CD4-positive, alpha-beta memory T cell (primary cell): ENCODE measurements around the gene MRGPRF. TPM values are rescaled to one million over a fixed set of nuclear protein-coding genes. Genes with fewer than 3 reads are reported as not detected.

Experiments
- CTCF ChIA-PET: fragments of 350-600 bp; sonication (Branson Sonifier 250); formaldehyde crosslinking; loops from one replicate; lab custom pipeline; 2021; ENCODE audit warnings: inconsistent platforms; ENCODE audit not compliant: partially characterized antibody; lab: Charles Lee
- POLR2A ChIA-PET: fragments of 350-600 bp; sonication (Branson Sonifier 250); formaldehyde crosslinking; loops from one replicate; lab custom pipeline; 2021; ENCODE audit not compliant: partially characterized antibody; lab: Charles Lee
- DNase-seq, 5 donors: peaks; one replicate each; pipeline versions ENCODE4 v3.0.0 to v3.0.0-alpha.2; 2020 to 2022; ENCODE audit warnings: mixed read lengths in 1 of 5
- H3K27ac ChIP-seq: one replicate; pipeline ENCODE4 v1.7.0; 2013; ENCODE audit warnings: low read depth, low read length
- H3K27me3 ChIP-seq: 2 replicates; pipeline ENCODE4 v1.7.0; 2013; ENCODE audit warnings: mild to moderate bottlenecking, low read length, moderate library complexity; ENCODE audit not compliant: insufficient read depth
- H3K36me3 ChIP-seq: 2 replicates; pipeline ENCODE4 v1.7.0; 2013; ENCODE audit warnings: mild to moderate bottlenecking, low read length, moderate library complexity; ENCODE audit not compliant: insufficient read depth
- H3K4me1 ChIP-seq: 2 replicates; pipeline ENCODE4 v1.7.0; 2013; ENCODE audit warnings: mild to moderate bottlenecking, low read length, moderate library complexity; ENCODE audit not compliant: insufficient read depth
- H3K4me3 ChIP-seq, 2 donors: one replicate each; pipeline ENCODE4 v1.7.0; 2013; ENCODE audit warnings: low read length in 2 of 2, mild to moderate bottlenecking in 1 of 2
- H3K9me3 ChIP-seq, 2 donors: one replicate each; pipeline ENCODE4 v1.7.0; 2013; ENCODE audit warnings: low read length in 2 of 2, control low read depth in 1 of 2; ENCODE audit not compliant: control insufficient read depth in 1 of 2
- H3K27ac Mint-ChIP-seq, 7 donors: one replicate each; pipeline ENCODE4 v1.8.0; 2020 to 2021; ENCODE audit warnings: mixed read lengths in 7 of 7, mild to moderate bottlenecking in 6 of 7, inconsistent platforms in 3 of 7, moderate library complexity in 3 of 7
- H3K27me3 Mint-ChIP-seq, 2 donors: one replicate each; pipeline ENCODE4 v1.8.0; 2020 to 2021; ENCODE audit warnings: mixed read lengths in 2 of 2
- H3K36me3 Mint-ChIP-seq, 2 donors: one replicate each; pipeline ENCODE4 v1.8.0; 2020 to 2021; ENCODE audit warnings: mixed read lengths in 2 of 2, inconsistent platforms in 1 of 2, mild to moderate bottlenecking in 1 of 2
- H3K4me1 Mint-ChIP-seq, 4 donors: one replicate each; pipeline ENCODE4 v1.8.0; 2020 to 2021; ENCODE audit warnings: mixed read lengths in 4 of 4, mild to moderate bottlenecking in 1 of 4
- H3K4me3 Mint-ChIP-seq, 8 donors: one replicate each; pipeline ENCODE4 v1.8.0; 2020 to 2021; ENCODE audit warnings: mixed read lengths in 8 of 8, mild to moderate bottlenecking in 7 of 8, moderate library complexity in 6 of 8, inconsistent platforms in 3 of 8
- H3K9me3 Mint-ChIP-seq, 8 donors: one replicate each; pipeline ENCODE4 v1.8.0; 2020 to 2021; ENCODE audit warnings: mixed read lengths in 8 of 8, mild to moderate bottlenecking in 5 of 8, inconsistent platforms in 3 of 8, moderate library complexity in 1 of 8
- intact Hi-C: fragments of 100-400 bp; cut with micrococcal nuclease; formaldehyde crosslinking; loops from one replicate; pipeline ENCODE4 v1.15.1; 2023
- polyA plus RNA-seq, 2 donors: library from polyadenylated mRNA; unstranded; fragments of 300-500 nt; fragmentation: Illumina TruSeq; gene quantifications; one replicate each; pipeline ENCODE4 v1.2.3, GENCODE V29; 2021
- total RNA-seq, 2 experiments: library from RNA; stranded (reverse); gene quantifications; one replicate each; pipeline ENCODE4 v1.2.3, GENCODE V29; 2021

The MRGPRF gene
- total and polyA plus RNA-seq, 4 experiments from 2014 or later = not detected

DNA sequence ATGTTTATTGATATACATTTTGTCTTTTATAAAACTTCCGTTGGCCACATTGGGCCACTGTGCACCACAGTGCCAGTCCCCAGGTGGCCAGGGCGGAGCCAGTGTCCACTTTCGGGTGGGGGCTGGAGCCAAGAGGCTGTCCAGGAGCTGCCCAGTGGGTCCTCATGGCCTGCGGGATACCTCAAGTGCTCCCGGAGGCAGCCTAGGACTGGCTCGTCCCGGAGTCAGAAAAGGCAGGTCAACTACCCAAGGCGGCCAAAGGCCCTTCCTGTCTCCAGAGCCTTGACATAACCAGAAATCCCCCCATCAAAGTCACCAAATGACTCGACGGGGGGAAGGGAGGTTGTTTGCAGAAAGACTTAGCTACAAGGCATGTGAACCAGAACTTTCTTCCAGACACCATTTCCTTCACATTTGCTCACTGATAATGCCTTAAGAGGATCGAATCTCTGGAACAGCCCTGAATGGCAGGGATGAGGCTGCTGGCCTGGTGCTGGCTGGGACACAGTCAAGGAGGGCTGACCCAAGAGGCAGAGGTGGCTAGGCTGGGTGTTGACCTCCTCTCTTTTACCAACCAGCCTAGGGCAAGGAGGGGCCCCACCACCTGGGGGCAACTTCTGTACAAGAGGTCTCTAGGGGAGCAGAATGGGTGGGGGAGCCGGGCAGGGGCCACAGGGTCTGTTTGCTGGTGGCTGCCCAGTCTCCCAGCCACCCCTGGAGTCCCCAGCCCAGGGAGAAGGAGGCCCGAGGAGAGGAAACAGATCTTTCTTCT lies 8.4 kb downstream of the MRGPRF start:
- Mint-ChIP-seq H3K4me3 (no peak overlapping the region), H3K27me3 (peaks cover 2 to 3% of the 10 kb centered on the region in 2 donors), H3K27ac (no peak overlapping the region), H3K36me3 (no peaks in the 10 kb centered on the region), H3K9me3 (no peaks in the 10 kb centered on the region), H3K4me1 (no peaks in the 10 kb centered on the region)
- ChIA-PET CTCF (no interaction called here), POLR2A (no interaction called here)
- no peaks in the 10 kb centered on the region for H3K9me3 ChIP-seq
- intact Hi-C loops = no loop called here
- no peaks in the 10 kb centered on the region for H3K4me1 ChIP-seq
- H3K27ac ChIP-seq = no peak overlapping the region
- no peak for DNase-seq
- no peaks in the 10 kb centered on the region for H3K27me3 ChIP-seq
- H3K36me3 ChIP-seq = no peaks in the 10 kb centered on the region
- no peak overlapping the region for H3K4me3 ChIP-seq

DNA sequence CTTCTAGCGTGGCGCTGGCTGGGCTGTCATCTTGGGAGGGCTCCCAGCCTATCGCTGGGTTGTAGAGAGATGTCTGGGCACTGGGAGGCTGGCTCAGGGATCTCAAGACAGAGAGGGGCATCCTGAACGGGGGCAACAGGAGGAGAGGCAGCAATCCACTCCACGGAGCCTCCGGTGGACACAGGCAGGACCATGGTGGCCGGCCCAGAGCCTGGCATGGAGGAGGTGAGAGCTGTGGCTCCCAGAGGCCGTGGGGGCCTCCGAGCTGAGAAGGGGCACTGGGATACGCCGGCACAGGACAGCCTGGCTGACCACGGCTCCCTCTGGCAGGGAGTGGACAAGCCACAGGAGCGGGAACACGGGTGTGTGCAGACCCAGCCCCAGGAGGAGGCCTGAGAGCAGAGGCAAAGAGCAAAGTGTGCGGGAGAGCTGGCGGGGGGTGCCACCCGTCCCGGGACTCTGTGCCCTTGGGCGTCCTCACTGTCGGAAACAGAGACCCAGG lies 9.1 kb downstream of the MRGPRF start:
- ChIA-PET POLR2A (no interaction called here), CTCF (no interaction called here)

DNA sequence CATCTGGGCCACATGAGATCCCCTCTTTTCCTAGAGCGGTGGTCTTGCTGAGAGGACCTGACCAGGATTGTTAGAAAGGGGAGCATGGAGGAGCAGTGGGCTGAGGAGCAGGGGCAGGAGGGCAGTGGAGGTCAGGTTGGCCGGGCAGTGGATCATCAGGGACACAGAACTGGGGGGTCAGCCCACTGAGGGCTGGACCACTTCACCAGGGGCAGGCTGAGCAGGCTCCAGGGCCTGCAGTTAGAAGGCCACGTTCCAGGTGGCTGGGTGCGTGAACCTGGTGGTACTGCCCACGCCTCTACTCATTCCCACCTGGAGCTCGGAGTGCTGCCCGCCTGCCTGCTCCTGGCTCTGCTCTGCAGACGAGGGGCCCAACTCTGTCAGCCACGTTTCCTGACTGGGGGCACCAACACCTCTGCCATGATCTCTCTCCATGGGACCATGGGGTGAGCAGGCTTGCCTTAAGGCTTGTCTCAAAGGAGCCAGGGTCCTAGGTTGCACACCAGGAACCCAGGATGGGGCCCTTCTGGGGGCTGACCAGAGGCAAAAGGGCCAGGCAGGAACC lies 9.7 kb downstream of the MRGPRF start:
- POLR2A ChIA-PET = no interaction called here
- DNase-seq = no peak
- no peak overlapping the region for H3K27ac Mint-ChIP-seq
- H3K27me3 ChIP-seq = no peaks in the 10 kb centered on the region
- CTCF ChIA-PET = no interaction called here
- no peak overlapping the region for H3K4me3 Mint-ChIP-seq
- no peaks in the 10 kb centered on the region for H3K4me1 ChIP-seq
- no peaks in the 10 kb centered on the region for H3K9me3 ChIP-seq
- H3K27ac ChIP-seq = no peak overlapping the region
- no peaks in the 10 kb centered on the region for H3K36me3 ChIP-seq
- no peaks in the 10 kb centered on the region for H3K36me3 Mint-ChIP-seq
- no peak overlapping the region for H3K4me3 ChIP-seq
- intact Hi-C loops = no loop called here
- H3K9me3 Mint-ChIP-seq = no peaks in the 10 kb centered on the region
- H3K4me1 Mint-ChIP-seq = peaks cover 0 to 1% (median 0%) of the 10 kb centered on the region in 4 donors
- H3K27me3 Mint-ChIP-seq = peaks cover 3% of the 10 kb centered on the region in 2 donors

More for the DNA sequence above, 9.1 kb downstream of the MRGPRF start:
- Histone ChIP-seq H3K36me3 (no peaks in the 10 kb centered on the region), H3K27ac (no peak overlapping the region), H3K9me3 (no peaks in the 10 kb centered on the region), H3K4me3 (no peak overlapping the region), H3K4me1 (no peaks in the 10 kb centered on the region), H3K27me3 (no peaks in the 10 kb centered on the region)
- Mint-ChIP-seq H3K27me3 (peaks cover 2 to 3% of the 10 kb centered on the region in 2 donors), H3K4me1 (peaks cover 0 to 1% (median 0%) of the 10 kb centered on the region in 4 donors), H3K4me3 (no peak overlapping the region), H3K27ac (no peak overlapping the region), H3K9me3 (no peaks in the 10 kb centered on the region), H3K36me3 (no peaks in the 10 kb centered on the region)
- no peak for DNase-seq
- intact Hi-C loops = no loop called here

DNA sequence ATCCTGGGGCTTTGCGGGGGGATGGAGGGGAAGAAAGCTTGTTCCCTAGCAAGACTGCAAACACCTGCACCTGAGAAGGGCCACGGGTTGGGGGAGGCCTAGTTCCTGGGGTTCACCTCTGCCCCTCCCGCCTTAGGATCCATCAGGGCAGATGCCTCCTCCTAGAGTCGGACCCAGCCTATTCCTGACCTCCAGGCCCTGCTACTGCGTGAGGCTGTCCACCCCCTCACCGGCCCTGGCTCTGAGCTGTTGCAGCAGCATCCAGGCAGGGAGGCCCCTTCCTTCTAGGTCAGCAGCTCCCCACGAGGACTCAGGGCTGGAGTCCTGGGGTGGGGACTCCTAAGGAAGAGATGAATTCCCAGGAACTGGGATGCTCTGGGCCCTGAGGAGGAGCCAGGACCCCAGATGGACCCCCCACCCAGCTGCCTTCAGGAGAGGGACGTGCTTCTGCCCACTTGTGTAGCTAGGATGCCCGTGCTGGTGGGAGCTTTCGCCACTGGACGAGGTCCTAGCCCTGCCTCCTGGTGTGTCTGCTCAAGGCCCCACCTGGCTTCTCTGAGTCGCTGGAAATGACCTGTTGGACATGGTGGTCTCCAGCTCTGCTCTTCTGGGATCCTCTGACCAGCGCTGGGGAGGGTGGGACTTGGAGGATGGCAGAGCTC lies 10.3 kb downstream of the MRGPRF start:
- ChIA-PET CTCF (interaction anchor here (1.2 kb wide), 1 partner anchor 10 kb away, joined by 3 read pairs; the partner anchor contains the start of gene MRGPRF), POLR2A (no interaction called here)
- no peak overlapping the region for H3K4me3 Mint-ChIP-seq
- no peak for DNase-seq
- H3K36me3 ChIP-seq = no peaks in the 10 kb centered on the region
- no peaks in the 10 kb centered on the region for H3K9me3 ChIP-seq
- H3K27me3 Mint-ChIP-seq = peaks cover 3% of the 10 kb centered on the region in 2 donors
- H3K27ac ChIP-seq = no peak overlapping the region
- H3K27ac Mint-ChIP-seq = no peak overlapping the region
- H3K4me1 ChIP-seq = no peaks in the 10 kb centered on the region
- H3K27me3 ChIP-seq = no peaks in the 10 kb centered on the region
- no peaks in the 10 kb centered on the region for H3K9me3 Mint-ChIP-seq
- peaks cover 0 to 4% (median under 1%) of the 10 kb centered on the region in 4 donors for H3K4me1 Mint-ChIP-seq
- H3K36me3 Mint-ChIP-seq = no peaks in the 10 kb centered on the region
- intact Hi-C loops = no loop called here
- no peak overlapping the region for H3K4me3 ChIP-seq

DNA sequence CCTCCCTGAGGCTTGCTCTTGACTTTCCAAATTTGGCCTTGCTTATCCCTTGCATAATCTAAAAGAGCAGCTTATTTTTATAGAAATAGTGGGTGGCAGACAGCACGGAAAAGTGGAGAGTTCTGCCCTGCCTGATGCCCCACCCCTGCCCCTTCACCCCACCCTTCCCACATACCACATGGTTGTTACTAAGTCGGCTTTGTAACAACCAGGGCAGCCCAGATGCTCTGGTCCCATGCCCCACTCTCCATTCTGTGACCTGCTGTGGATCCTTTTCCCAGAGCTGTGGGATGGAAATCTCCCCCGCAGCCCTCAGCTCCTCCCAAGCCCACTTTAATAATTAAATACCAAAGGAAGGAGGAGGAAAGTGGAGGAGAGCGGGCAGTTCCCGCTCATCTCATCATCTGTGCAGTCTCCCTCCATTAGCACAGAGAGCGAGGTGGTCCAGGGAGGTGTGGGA lies 10.9 kb downstream of the MRGPRF start:
- Mint-ChIP-seq H3K27me3 (peaks cover 3% of the 10 kb centered on the region in 2 donors), H3K4me3 (no peak overlapping the region), H3K4me1 (peaks cover 0 to 4% (median under 1%) of the 10 kb centered on the region in 4 donors), H3K27ac (no peak overlapping the region), H3K36me3 (no peaks in the 10 kb centered on the region), H3K9me3 (no peaks in the 10 kb centered on the region)
- ChIA-PET CTCF (interaction anchor here (1.2 kb wide), 1 partner anchor 11 kb away, joined by 3 read pairs; the partner anchor contains the start of gene MRGPRF), POLR2A (no interaction called here)
- DNase-seq = no peak
- intact Hi-C loops = no loop called here
- no peaks in the 10 kb centered on the region for H3K4me1 ChIP-seq
- H3K36me3 ChIP-seq = no peaks in the 10 kb centered on the region
- H3K9me3 ChIP-seq = no peaks in the 10 kb centered on the region
- H3K4me3 ChIP-seq = no peak overlapping the region
- no peak overlapping the region for H3K27ac ChIP-seq
- no peaks in the 10 kb centered on the region for H3K27me3 ChIP-seq

DNA sequence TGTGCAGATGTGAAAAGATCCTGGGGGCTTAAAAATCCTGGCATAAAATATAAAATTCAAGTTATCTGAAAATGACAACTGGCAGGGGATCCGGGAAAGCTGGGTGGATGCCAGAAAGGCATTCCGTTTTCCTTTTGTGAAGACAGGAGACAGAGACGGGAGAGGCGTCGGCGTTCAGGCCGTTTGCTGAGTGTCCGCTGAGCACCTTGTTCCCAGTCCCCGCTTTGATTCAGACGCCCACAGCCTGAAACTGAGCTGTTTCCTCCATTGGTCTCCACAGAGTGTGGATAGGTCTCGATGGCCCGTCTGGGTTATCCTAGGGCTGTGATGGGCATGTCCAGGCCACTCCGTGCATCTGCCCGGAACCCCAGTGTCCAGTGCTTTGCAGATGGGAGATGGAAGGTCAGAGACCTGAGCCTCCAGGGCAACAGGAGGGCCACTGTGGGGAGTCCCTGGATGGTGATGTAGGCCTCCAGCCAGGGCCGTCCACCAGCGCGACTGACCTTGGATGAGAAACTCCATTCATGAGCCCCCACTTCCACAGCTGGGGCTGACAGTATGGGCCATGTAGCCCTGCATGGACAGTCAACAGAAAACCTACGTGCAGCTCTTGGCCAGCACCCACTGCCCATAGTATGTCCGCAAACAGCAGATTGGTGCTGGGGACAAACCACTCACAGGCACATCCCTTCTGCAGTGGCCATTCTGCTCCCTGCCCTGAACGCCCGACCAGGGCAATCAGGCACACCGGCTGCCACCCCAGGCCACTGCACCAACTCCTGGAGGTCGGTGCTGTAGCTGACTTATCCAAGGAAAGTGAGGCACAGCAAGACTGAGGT lies 11.6 kb downstream of the MRGPRF start:
- H3K27me3 ChIP-seq = no peaks in the 10 kb centered on the region
- ChIA-PET CTCF (interaction anchor here (1.2 kb wide), 1 partner anchor 12 kb away, joined by 3 read pairs; the partner anchor contains the start of gene MRGPRF), POLR2A (no interaction called here)
- H3K4me1 ChIP-seq = no peaks in the 10 kb centered on the region
- H3K4me3 ChIP-seq = no peak overlapping the region
- peaks cover 0 to 4% (median under 1%) of the 10 kb centered on the region in 4 donors for H3K4me1 Mint-ChIP-seq
- intact Hi-C loops = no loop called here
- H3K4me3 Mint-ChIP-seq = no peak overlapping the region
- H3K36me3 ChIP-seq = no peaks in the 10 kb centered on the region
- DNase-seq = no peak
- H3K27ac Mint-ChIP-seq = no peak overlapping the region
- peaks cover 3% of the 10 kb centered on the region in 2 donors for H3K27me3 Mint-ChIP-seq
- no peaks in the 10 kb centered on the region for H3K9me3 Mint-ChIP-seq
- H3K27ac ChIP-seq = no peak overlapping the region
- H3K36me3 Mint-ChIP-seq = no peaks in the 10 kb centered on the region
- no peaks in the 10 kb centered on the region for H3K9me3 ChIP-seq
